ENCODE results near the gene S100A12. TPM values are rescaled to one million over a fixed set of nuclear protein-coding genes. Genes with fewer than 3 reads are reported as not detected.
A peak's percentile ranks its signal among the peaks of the same experiment; 100 is the strongest.

Gene S100A12
- total RNA-seq, 1 donor from 2014 or later: not detected

- no peaks in the 10 kb centered on the region for H3K36me3 Mint-ChIP-seq (ENCODE audit: low read depth)
- H3K4me1 Mint-ChIP-seq (ENCODE audit: low read depth): peaks cover 51% of the 10 kb centered on the region
- intact Hi-C loops (cut with micrococcal nuclease): no loop called here
- DNase-seq (ENCODE audit: low spot score): no peak
- H3K27ac Mint-ChIP-seq: peak overlapping the region; percentile 5
- H3K27me3 Mint-ChIP-seq (ENCODE audit: insufficient read depth): peaks cover 25% of the 10 kb centered on the region
- H3K9me3 Mint-ChIP-seq: no peaks in the 10 kb centered on the region
- H3K4me3 Mint-ChIP-seq: no peak overlapping the region
These were observed 33.2 kb downstream of the S100A12 start for GRCh38 chr1:153342178-153342577.

- H3K36me3 Mint-ChIP-seq (ENCODE audit: low read depth): no peaks in the 10 kb centered on the region
- H3K27ac Mint-ChIP-seq: no peak overlapping the region
- no peak overlapping the region for H3K4me3 Mint-ChIP-seq
- H3K4me1 Mint-ChIP-seq (ENCODE audit: low read depth): peaks cover 48% of the 10 kb centered on the region
- no peak for DNase-seq (ENCODE audit: low spot score)
- H3K27me3 Mint-ChIP-seq (ENCODE audit: insufficient read depth): peaks cover 23% of the 10 kb centered on the region
- intact Hi-C loops (cut with micrococcal nuclease): no loop called here
- no peaks in the 10 kb centered on the region for H3K9me3 Mint-ChIP-seq
These were observed 33.9 kb downstream of the S100A12 start for GRCh38 chr1:153341431-153341934.

DNA sequence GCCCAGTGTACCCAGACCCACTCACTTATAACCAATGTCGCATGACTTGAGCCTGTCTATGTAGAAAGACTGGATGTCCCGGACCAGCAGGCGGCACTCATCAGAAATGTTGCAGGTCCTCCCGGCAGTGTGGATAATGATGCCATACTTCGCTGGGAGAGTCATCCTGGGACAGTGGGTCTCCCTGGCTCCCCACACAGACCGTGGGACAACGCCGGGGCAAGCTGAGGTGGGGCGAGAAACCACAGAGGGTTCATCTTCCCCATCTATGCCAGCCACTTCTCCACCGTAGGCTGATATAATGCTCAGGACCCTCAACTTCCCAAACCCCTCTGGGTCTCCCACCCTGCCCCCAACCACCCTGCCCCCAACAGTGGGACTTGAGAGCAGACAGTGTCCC, 35.1 kb downstream of the S100A12 start:
- Mint-ChIP-seq H3K4me3 (no peak overlapping the region), H3K36me3 (ENCODE audit: low read depth) (no peaks in the 10 kb centered on the region), H3K9me3 (no peaks in the 10 kb centered on the region), H3K27ac (no peak overlapping the region), H3K4me1 (ENCODE audit: low read depth) (peaks cover 36% of the 10 kb centered on the region), H3K27me3 (ENCODE audit: insufficient read depth) (peaks cover 16% of the 10 kb centered on the region)
- DNase-seq (ENCODE audit: low spot score): no peak
- intact Hi-C loops (cut with micrococcal nuclease): no loop called here

- Mint-ChIP-seq H3K27me3 (ENCODE audit: insufficient read depth) (peaks cover 19% of the 10 kb centered on the region), H3K27ac (no peak overlapping the region), H3K9me3 (no peaks in the 10 kb centered on the region), H3K4me1 (ENCODE audit: low read depth) (peaks cover 34% of the 10 kb centered on the region), H3K4me3 (no peak overlapping the region), H3K36me3 (ENCODE audit: low read depth) (no peaks in the 10 kb centered on the region)
- DNase-seq (ENCODE audit: low spot score): no peak
- intact Hi-C loops (cut with micrococcal nuclease): no loop called here
These were observed 35.6 kb downstream of the S100A12 start for GRCh38 chr1:153339802-153340201.

DNA sequence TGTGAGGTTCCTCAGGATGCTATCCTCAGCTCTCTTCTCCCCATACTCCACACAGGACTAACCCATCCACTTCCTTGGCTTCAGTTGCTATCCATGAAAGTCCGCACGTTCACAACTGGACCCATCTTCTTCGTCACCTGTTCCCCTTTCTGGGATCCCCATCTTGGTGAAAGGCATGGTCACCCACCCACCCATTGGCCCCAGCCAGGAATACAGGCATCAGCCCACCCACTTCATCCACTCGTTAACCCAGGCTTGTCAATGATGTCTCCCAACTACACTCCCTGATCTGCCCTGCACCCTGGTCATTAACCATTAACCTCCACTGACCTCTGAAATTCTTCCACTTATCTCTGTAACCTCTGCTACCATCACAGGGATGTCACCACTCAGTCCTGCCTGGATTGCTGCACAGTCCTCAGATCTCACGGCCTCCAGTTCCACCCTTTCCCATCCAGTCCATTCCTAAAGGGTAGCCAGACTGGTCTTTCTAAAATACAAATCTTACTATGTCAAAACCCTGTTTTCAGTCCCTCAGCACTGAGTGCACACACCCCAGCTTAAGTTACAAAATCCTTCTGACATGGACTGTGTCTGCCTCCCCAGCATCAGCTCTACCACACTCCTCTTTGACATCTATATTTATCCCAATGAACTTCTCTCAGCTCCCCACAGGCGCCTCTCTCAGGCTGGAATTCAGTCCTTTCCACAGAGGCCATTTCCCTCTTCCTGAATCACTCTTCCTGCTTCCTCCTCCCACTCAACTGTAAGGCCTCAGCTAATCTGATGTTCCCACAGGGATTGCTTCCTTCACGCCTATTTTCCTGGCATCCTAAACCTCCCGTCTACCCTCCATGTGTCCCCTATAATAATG, 37.2 kb downstream of the S100A12 start:
- intact Hi-C loops (cut with micrococcal nuclease): no loop called here
- no peak for DNase-seq (ENCODE audit: low spot score)
- H3K27me3 Mint-ChIP-seq (ENCODE audit: insufficient read depth): peaks cover 24% of the 10 kb centered on the region
- H3K4me3 Mint-ChIP-seq: no peak overlapping the region
- H3K27ac Mint-ChIP-seq: no peak overlapping the region
- H3K9me3 Mint-ChIP-seq: no peaks in the 10 kb centered on the region
- H3K36me3 Mint-ChIP-seq (ENCODE audit: low read depth): no peaks in the 10 kb centered on the region
- peaks cover 19% of the 10 kb centered on the region for H3K4me1 Mint-ChIP-seq (ENCODE audit: low read depth)

DNA sequence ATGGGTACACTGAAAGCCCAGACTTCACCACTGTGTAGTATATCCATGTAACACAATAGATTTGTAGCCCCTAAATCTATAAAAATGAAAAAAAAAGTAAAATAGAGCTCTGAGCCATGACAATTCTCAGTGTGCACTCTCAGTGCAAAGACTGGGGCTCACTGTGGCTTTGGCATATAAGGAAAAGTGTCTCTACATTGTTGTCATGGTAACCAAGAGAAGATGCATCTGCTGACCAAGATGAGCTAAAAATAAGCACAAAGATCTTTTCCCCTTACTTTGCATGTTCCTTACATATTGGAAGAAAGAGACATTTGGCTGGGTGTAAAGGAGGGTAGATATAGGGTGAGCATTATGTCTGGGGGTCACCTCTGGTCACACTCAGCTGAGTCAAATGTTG, 38.8 kb downstream of the S100A12 start:
- Mint-ChIP-seq H3K36me3 (ENCODE audit: low read depth) (no peaks in the 10 kb centered on the region), H3K27me3 (ENCODE audit: insufficient read depth) (peaks cover 23% of the 10 kb centered on the region), H3K27ac (no peak overlapping the region), H3K4me3 (no peak overlapping the region), H3K9me3 (no peaks in the 10 kb centered on the region), H3K4me1 (ENCODE audit: low read depth) (peaks cover 12% of the 10 kb centered on the region)
- DNase-seq (ENCODE audit: low spot score): no peak
- intact Hi-C loops (cut with micrococcal nuclease): no loop called here

- Mint-ChIP-seq H3K27me3 (ENCODE audit: insufficient read depth) (peaks cover 31% of the 10 kb centered on the region), H3K4me1 (ENCODE audit: low read depth) (no peaks in the 10 kb centered on the region), H3K4me3 (no peak overlapping the region), H3K9me3 (no peaks in the 10 kb centered on the region), H3K27ac (no peak overlapping the region), H3K36me3 (ENCODE audit: low read depth) (no peaks in the 10 kb centered on the region)
- no peak for DNase-seq (ENCODE audit: low spot score)
- intact Hi-C loops (cut with micrococcal nuclease): no loop called here
These were observed 41.5 kb downstream of the S100A12 start for GRCh38 chr1:153333902-153334301.

DNA sequence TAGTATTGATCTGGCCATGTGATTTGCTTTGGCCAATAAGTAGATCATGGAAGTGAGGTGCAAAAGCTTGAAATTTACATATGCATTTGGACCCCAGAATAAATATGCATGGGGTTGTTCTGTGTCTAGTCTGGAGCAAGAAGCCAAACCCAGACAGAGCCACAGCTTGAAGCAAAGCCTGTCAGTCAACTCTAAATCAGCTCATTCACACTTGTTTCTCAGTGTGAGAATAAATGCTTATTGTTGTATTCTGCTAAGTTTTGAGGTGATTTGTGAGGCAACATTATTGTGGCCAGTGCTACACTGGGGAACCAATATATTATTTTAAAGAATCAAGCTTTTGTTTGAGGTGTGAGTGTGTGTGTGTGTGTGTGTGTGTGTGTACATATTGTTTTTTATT, 50.5 kb downstream of the S100A12 start:
- no peak overlapping the region for H3K4me3 Mint-ChIP-seq
- H3K27me3 Mint-ChIP-seq (ENCODE audit: insufficient read depth): peaks cover 18% of the 10 kb centered on the region
- intact Hi-C loops (cut with micrococcal nuclease): no loop called here
- H3K4me1 Mint-ChIP-seq (ENCODE audit: low read depth): no peaks in the 10 kb centered on the region
- H3K36me3 Mint-ChIP-seq (ENCODE audit: low read depth): no peaks in the 10 kb centered on the region
- peaks cover 14% of the 10 kb centered on the region for H3K9me3 Mint-ChIP-seq
- DNase-seq (ENCODE audit: low spot score): no peak
- no peak overlapping the region for H3K27ac Mint-ChIP-seq

Other genes with a start within 250 kb of the S100A12 start
- not detected in 2 replicates for gene SPRR2G, start 224.7 kb downstream of the S100A12 start, total RNA-seq
- gene LELP1, start 172.2 kb downstream of the S100A12 start, total RNA-seq: not detected in 2 replicates
- gene PRR9, start 158.0 kb downstream of the S100A12 start, total RNA-seq: not detected in 2 replicates
- not detected in 2 replicates for gene LORICRIN, start 115.9 kb downstream of the S100A12 start, total RNA-seq
- gene PGLYRP3, start 62.7 kb downstream of the S100A12 start, total RNA-seq: not detected in 2 replicates
- not detected in 2 replicates for gene PGLYRP4, start 26.8 kb downstream of the S100A12 start, total RNA-seq
- not detected in 2 replicates for gene S100A9, start 17.8 kb downstream of the S100A12 start, total RNA-seq
- not detected in 2 replicates for gene S100A8, start 15.5 kb upstream of the S100A12 start, total RNA-seq
- gene S100A7A, start 40.9 kb upstream of the S100A12 start, total RNA-seq: not detected in 2 replicates
- gene S100A7, start 85.0 kb upstream of the S100A12 start, total RNA-seq: not detected in 2 replicates
- gene S100A6, start 160.4 kb upstream of the S100A12 start, total RNA-seq: 154 and 159 TPM in 2 replicates
- gene S100A5, start 165.3 kb upstream of the S100A12 start, total RNA-seq: 1.3 and 1.6 TPM in 2 replicates
- gene S100A4, start 170.2 kb upstream of the S100A12 start, total RNA-seq: 165 and 167 TPM in 2 replicates
- gene S100A3, start 173.6 kb upstream of the S100A12 start, total RNA-seq: not detected in 2 replicates
- gene S100A2, start 190.2 kb upstream of the S100A12 start, total RNA-seq: 0.21 and 1.1 TPM in 2 replicates
- not detected in 2 replicates for gene S100A16, start 237.5 kb upstream of the S100A12 start, total RNA-seq
- gene S100A14, start 240.7 kb upstream of the S100A12 start, total RNA-seq: 0.16 TPM in 1 of 2 replicates, not detected in the other